HG03039 (cell line): ENCODE measurements around the gene LAPTM5.

ENCODE experiments used
- ATAC-seq: cut with Tn5 transposase; IDR thresholded peaks from one replicate; pipeline ENCODE4 v1.9.1; 2021; ENCODE audit warnings: mild to moderate bottlenecking, moderate library complexity; ENCODE audit not compliant: unreplicated experiment

Gene LAPTM5

DNA sequence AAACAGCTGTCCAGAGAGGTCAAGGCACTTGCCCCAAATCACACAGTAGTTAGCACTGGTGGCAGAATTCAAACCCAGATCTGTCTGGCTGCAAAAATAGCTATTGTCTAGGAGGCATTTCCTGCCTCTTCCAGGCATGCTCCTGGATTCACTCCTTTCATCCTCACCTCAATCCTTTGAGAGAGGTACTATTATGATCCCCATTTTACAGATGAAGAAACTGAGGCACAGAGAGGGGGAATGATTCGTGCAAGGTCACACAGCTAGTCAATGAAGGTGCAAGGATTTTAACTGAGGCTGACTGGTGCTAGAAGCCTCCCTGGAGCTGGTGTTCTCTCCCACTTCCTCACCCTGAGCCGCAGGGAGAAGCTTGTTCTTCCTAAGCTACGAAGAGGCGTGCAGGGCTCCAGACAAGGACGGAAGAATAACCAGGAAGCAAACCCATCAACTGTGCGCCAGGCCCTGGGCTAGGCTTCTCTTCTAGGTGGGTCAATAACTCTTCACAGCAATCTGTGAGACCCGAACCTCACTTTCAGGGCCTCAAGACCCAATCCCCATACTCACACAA lies 631 bp upstream of the LAPTM5 start:
- ATAC-seq = no peak

DNA sequence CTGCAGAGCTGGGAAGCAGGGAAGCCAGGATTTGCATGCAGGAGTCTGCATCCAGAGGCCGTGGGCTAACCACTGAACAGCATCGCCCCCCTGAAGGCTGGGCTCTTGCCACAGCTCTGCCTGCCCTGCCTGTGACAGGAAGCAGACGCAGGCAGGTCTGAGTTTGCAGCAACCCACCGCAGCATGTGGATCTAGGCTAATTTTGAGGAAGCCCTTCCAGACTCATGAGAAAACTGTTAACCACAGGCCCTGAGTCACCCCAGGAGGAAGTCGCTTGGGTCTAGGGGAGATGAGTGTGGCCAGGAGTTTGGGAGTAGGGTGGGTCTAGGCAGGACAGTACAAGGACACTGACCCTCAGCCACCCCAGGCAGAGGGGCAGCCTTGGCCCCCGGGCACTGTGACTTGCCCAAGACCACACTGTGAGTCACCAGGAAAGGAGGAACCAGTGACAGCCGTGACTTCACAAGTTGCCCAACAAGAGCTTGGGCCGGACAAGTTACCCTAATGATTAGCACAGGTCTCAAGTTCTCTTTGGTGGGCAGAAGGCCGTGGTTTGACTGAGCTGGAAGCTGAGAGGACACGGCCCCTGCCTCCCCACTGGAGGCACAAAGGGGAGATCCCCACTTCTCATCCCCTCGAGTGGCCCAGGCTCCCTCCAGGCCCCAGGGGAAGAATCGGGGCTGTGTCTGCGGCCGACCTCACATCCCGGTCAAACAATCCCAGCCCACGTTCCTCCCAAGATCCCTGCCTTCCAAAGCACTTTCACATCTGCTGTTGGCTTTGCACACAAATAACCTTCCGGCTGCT lies 826 bp downstream of the LAPTM5 start:
- no peak for ATAC-seq

DNA sequence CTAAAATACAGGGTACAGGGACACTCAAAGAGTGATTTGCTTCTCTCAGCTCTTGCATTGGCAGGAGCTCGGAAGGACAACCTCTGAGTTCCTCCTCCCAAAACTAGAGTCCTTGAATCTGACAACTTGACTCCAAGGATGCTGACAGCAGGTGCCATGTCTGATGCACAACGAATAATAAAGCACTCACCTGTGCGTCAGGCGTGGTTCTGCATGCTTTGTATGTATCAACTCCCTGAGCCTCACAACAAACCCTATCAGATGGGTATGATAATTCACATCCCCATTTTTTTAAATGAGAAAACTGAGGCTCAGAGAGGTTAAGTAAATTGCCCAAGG lies 1.4 kb downstream of the LAPTM5 start:
- no peak for ATAC-seq

DNA sequence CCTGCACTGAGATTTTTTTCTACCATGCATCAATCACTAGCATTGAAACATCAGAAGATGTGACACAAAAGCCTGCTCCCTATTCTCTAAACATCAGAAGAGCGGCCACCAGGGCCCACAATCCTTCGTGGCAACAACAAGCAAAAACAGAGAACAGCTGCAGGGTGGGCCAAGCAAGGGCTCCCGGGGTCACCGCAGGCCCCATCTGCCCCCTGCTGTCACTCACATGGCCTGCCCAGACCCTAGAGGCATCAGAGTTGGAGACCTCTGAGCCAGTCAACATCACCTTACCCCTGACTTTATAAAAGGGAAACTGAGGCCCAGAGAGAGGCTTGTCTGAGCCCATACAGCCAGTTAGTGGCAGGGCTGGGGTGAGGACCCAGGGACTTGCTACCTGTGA lies 1.8 kb downstream of the LAPTM5 start:
- no peak for ATAC-seq

DNA sequence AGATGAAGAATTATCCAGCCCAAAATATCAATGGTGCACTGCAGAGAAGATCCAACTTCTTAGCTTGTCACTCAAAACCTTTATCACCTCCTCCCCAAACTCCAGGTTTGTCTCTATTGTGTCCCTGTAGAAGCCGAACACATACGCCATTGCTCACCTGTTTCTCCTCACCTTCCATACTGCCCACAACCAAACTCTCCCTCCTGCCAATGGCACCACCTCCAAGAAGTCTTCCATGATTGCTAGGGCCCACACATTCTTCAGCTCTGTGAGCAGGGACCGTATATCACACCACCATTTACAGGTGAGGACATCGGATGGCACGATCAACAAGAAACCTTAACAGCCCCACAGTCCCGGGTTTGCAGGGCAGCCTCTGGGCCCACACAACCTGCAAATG lies 2.2 kb downstream of the LAPTM5 start:
- ATAC-seq = no peak

DNA sequence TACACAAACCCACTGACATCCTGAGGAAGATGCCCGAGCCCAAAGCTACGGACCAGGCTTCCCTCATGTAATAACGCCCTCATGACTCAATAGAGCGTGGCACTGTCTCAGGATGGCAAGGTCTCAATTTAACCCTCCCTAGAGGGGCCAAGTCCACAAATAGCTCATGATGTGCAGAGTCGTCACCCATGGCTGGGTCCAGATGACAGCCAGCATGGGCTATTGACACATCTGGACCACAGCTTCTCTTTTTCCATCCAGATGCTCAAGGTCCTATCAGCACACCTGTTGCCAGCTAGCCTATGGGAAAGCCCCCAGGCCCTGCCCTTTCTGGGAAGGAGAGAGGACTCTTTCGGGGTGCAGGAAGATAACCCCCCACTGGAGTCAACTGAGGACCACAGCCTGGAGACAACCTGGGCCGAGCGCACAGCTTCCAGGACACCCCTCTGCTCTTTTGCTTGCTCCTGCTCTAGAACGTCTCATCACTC lies 2.8 kb downstream of the LAPTM5 start:
- ATAC-seq = peak; percentile 36

DNA sequence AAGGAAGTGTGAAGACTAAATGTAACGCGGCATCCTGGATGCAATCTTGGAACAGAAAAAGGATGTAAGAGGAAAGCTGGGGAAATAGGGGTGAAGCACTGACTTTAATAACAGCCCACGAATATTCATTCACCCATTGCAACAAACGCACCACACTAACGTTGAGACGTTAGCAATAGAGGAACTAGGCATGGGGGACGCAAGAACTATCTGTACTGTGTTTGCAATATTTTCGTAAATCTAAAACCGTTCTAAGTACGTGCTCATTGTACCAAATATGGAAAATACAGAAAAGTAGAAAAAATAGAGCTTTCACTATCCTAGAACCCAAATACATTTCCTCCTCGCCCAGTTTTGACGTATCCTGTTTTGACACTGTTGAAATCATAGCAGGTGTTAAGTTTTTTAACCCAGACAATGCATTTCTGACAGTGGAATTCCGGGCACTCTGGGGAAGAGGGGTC lies 3.9 kb downstream of the LAPTM5 start:
- no peak for ATAC-seq

DNA sequence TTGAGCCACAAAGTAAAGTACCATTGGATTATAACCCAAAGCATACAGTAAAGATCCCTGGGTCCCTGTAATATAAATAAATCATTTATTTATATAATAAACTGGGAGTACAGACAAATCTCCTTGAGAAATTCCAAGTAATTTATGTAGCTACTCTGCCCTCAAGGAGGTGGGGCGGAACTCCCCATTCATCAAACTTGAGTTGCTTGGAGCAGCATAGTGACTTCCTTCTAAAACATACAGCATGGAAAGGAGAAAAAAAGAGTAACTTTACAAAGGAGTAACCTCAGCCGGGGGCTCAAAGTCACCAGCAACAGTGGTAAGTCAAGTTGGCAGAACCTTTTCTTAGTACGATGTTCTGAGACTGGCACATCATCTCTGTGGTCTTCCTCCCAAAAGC lies 4.5 kb downstream of the LAPTM5 start:
- no peak for ATAC-seq

DNA sequence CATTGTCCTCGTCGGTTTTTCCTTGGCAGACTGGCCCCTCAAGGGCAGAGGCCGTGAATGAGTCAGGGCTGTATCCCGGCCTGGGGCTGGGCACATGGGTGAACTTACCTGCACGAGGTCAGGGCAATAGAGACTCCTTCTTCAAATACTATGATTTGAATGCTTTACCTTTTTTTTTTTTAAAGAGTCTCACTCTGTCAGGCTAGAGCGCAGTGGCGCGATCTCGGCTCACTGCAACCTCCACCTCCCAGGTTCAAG lies 5.0 kb downstream of the LAPTM5 start:
- ATAC-seq = no peak

DNA sequence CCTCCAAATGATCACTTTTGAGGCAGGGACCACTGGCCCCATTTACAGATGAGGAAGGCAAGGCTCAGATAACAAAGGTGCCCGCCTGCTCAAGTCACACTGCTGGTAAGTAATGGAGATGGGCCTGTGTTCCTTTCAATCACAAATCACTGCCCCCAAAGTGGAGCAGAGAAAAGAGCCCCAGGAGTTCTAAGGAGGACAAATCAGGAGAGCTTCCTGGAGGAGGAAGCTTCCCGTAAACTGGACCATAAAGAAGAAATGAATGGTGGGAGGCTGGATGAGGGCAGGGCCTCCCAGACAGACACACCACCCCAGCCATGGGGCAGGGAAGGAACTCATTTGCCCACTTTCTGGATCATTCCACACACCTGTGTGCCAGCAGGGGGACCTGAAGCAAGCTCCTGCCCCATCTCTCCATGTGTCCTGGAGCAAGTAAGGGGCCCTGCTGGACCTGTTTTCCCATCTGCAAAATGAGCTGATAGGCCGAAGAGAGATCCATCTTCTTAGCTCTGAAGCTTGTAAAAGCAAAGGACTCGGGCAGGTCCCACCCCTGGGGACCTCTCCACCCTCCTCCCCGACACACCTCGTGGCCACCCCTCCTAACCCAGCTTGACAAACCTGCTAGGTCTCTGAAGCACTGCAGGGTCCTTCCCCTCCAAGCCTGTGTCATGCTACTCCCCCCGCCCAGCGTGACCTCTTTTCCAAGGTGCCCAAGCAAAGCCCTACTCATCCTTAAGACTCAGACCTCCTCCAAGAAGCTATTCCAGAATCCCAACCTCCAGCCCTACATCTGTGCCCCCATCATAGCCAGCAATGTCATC lies 5.5 kb downstream of the LAPTM5 start:
- no peak for ATAC-seq

DNA sequence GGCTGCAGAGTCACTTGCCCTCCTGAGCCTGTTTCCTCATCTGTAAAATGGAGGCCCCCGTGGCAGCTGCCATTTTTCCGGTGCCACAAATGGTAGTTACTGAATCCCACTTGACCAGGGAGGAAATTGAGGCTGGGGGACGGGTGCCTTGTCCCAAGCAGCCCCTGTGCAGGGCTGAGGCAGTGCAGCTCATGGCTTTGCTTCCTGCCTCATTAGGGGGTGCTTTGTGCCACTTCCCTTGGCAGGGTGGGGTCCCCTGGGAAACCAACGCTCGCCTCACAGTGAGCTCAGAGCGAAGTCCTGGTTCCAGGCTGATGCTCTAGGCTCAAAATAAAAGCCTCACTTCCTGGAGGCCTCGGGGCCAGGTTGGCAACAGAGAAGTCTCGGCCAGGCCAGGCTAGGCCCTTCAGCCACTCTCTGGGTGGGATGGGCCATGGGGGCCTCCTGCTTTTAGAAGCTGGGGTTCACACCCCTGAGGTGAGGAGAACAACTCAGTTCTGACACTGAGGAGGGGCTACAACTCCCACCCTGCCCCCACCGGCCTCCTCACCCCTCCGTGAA lies 6.8 kb downstream of the LAPTM5 start:
- no peak for ATAC-seq

DNA sequence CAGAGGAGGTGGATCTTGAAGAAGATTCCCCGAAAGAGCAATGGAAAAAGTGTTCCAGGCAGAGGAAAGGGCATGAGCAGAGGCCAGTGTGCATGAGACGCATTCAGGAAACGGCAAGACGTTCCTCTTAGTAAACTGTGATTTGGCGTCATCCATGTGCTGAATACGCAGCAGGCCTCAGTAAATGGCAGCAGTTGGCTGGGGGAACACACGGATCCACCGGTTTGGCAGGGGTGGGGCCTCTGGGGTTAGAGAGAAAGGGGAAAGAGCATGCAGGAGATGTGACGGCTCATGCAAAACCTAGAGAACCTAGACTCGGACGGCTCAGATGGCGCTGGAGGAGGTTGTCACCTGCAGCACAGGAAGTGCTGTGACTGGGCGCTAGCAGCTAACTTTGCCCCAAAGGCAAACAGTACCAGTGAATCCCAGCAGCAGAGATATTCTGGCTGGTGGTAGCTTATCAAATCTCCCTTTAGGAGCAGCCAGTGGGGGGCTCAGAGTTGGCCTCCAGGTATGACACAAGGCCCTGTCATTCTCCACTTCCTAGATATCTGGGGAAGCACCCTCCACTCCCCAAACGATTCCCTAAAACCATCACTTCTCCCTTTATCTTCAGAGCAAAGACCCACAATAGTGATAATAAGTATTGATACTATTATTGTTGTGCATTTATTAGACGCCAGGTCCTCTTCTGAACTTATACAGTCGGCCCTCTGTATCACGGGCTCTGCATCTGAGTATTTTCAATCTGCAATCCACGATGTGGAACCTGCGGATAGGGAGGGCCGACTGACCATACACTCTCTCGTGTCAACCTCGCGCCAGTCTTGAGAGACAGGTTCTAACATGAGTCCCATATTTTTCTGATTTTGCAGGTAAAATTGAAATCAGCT lies 7.6 kb downstream of the LAPTM5 start:
- no peak for ATAC-seq

DNA sequence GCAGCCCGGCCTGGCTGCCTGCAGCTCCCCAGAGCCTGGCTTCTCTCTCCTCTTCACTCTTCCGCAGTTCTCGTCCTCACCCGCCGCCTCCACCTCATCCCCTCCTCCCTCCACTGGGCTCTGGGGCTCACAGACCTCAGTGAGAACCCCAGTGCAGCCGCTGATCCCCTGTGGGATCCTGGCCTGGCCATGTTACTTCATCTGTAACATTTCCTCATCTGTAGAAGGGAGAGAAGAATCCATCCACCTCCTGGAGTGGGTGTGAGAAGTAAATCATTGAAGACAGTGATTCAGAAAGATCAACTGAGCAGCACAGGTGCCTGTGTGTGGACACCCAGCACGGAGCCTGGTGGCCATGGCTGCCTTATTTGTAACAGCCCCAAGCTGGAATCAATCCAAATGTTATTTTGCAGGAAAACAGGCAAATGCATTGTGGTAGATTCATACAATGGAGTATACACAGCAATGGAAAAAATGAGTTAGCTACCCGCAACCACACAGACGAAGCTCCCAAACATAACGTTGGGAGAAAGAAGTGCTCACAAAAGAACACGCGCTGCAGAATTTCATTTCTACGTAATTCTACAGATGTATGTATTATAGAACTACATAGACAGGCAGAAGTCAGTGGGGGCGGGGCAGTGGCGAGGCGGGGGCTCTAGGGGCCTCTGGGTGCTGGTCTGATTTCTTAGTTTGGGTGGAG lies 8.7 kb downstream of the LAPTM5 start:
- ATAC-seq = no peak

DNA sequence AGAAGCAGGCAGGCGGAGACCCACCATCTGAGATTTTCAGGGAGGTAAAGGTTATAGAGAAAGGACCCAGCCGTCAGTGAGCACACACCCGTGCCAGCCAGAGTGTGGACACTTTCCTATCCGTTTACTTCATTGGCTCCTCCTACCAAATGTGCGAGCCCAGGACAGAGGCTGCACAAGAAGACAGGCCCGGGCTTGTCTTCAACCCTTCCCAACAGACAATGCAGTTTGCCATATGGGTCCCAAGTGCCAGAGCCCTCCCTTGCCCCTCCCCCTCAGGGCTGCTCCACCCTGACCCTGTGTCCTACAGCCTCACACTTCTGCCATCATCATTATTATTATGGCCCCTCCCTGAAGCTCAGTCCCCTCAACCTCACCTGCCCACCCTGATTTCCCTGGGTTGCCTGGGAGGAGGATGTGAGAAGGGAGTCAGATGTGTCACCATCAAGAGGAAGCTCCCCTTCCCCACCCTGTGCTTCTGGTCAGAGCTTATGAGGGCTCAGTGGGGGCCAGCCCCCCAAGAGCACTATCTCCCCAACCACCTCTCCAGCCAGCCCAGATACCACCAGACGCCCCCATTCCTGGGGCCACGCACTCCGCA lies 9.4 kb downstream of the LAPTM5 start:
- ATAC-seq = no peak

DNA sequence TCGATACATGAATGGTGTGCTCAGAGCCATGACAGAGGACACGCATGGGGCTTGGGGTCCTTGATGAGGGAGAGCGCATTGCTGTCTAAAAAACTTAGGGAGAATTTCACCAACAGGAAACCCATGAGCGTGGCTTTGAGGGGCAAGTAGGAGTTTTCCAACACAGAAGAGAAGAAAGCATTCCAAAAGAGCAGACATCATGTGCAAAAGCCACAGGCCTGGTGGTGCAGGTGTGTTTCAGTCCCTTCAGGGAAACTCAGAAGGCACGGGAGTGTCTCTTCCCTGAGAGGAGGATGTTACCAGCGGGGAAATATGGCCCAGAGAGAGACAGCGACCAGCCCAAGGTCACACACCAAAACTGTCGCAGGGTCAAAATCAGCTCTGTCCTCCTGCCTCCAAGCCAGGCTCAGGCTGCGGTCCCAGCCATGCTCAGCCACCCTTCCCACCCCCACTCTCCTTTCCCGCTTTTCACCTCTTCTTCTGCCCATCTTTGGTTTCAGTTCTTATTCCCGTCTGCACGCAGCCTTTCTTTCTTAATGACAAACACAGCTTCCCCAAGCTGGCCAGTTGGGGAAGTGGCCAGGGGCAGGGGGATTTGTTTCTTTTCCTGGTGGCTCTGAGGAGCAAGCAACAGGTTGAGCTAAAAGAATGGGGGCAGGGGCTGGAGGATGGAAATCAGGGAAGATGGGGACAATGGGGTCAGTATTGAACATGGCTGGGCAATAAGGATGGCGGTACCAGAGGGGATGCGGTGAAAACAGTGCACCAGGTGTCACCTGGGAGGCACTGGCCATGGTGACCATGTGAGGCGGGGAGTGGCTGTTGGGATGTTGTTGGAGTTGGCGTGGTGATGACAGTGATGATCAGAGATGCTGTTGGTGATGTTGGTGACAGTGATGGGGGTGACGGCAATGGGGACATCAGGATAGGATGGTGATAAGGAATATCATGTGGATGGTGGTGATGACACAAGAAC lies 10.3 kb downstream of the LAPTM5 start:
- no peak for ATAC-seq

DNA sequence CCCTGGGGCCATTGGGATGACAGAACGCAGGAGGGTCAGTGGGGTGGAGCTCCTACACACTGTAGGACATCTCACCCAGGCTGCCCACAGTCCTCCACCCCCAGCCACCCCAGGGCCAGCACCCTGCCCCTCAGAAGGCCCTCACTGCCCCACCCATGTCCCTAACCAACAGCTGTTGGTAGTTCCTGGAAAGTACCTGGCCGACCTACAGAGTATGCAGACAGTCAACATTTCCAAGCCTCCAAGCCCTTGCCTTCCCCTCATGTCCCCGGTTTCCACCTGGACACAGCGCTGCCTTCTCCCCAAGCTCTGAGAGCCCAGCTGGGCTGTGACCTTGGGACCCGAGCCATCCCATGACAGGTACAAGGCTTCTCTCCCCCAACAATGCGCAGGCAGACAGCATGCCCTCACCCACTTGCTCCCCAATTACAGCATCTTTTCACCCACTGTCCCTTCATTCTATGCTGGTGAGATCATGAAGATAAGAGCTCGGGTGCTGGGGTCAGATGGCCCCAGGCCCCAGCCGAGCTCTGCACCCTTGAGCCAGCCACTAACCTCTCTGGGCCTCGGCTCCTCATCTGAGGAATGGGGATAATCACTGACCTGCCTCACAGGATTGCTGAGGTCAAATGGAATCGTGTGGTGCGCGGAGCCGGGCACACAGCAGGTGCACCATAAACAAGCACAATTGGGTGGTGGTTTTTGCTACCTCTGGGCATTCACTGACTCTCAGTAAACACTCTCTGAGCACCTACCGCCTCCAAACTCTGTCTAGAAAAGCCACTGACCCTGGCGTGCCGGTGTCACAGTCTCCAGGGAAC lies 11.2 kb downstream of the LAPTM5 start:
- ATAC-seq = no peak

DNA sequence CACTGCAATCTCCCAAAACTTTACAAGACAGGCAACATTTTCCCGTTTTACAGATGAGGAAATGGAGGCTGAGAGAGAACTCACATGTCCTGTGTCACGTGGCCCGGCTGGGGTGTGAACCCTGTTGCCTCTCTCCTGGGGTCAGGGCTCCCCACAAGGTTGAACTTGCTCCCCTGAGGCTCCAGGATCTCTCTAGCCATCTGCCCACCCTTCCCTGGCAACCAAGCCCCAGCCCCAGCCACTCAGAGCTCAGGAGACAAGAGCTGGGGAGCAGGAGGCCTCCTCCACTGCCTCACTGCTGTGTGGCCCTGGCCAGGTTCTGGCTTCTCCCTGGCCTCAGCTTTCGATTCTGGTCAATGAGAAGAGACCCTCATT lies 11.8 kb downstream of the LAPTM5 start:
- ATAC-seq = no peak
